GM12878 (cell line): ENCODE results near the gene DCC.

ENCODE experiments used
- CTCF ChIP-seq, 3 experiments: IDR thresholded peaks in 2 of 3; conservative IDR thresholded peaks in 1 of 3; 2 replicates each; pipeline ENCODE4 v1.5.1; 2011; ENCODE audit warnings: low read depth in 3 of 3, low read length in 3 of 3, mild to moderate bottlenecking in 3 of 3, control low read depth in 2 of 3, moderate library complexity in 2 of 3, inconsistent platforms in 1 of 3, mixed read lengths in 1 of 3; ENCODE audit not compliant: control insufficient read depth in 2 of 3, insufficient read depth in 1 of 3; ENCODE audit errors: extremely low read depth in 1 of 3
- EP300 ChIP-seq, 2 experiments: fragments of 150-350 bp in 1 of 2; IDR thresholded peaks; 2 replicates each; pipeline ENCODE4 v1.6.1; 2011 to 2012; ENCODE audit warnings: low read depth in 2 of 2, low read length in 2 of 2, borderline replicate concordance in 1 of 2, improper control_type of control experiment in 1 of 2, inconsistent platforms in 1 of 2; ENCODE audit not compliant: control insufficient read depth in 1 of 2
- JUND ChIP-seq: IDR thresholded peaks from 2 replicates; pipeline ENCODE4 v1.6.1; 2012; ENCODE audit warnings: low read depth, mild to moderate bottlenecking, low read length, improper control_type of control experiment, moderate library complexity
- NR2C2 ChIP-seq: IDR thresholded peaks from 2 replicates; pipeline ENCODE4 v1.6.1; 2011; ENCODE audit warnings: borderline replicate concordance, low read depth; ENCODE audit not compliant: control insufficient read depth, insufficient read length
- POLR2A ChIP-seq: IDR thresholded peaks from 2 replicates; pipeline ENCODE4 v1.6.1; 2011; ENCODE audit warnings: low read depth, mild to moderate bottlenecking, low read length
- SMAD1 ChIP-seq: fragments of 450-650 bp; IDR thresholded peaks from 2 replicates; pipeline ENCODE4 v1.6.1; 2018; ENCODE audit warnings: mild to moderate bottlenecking, low read depth; ENCODE audit not compliant: partially characterized antibody
- SRF ChIP-seq, 2 experiments: IDR thresholded peaks; 2 replicates each; pipeline ENCODE4 v1.6.1; 2011; ENCODE audit warnings: low read depth in 2 of 2, low read length in 2 of 2, mild to moderate bottlenecking in 1 of 2, moderate library complexity in 1 of 2
- ZNF24 ChIP-seq: fragments of 450-650 bp; IDR thresholded peaks from 2 replicates; pipeline ENCODE4 v1.6.1; 2017; ENCODE audit warnings: antibody characterized with exemption, mild to moderate bottlenecking
- ZNF274 ChIP-seq: IDR thresholded peaks from one replicate; pipeline ENCODE4 v1.8.0; 2011; ENCODE audit not compliant: insufficient read length, insufficient read depth
- ZNF592 ChIP-seq: fragments of 450-650 bp; IDR thresholded peaks from 2 replicates; pipeline ENCODE4 v1.6.1; 2017; ENCODE audit warnings: mild to moderate bottlenecking, moderate library complexity

GRCh38 chr18:53360501-53361443 is 1020.8 kb downstream of the DCC start:
- TF ChIP-seq ZNF274, result no peak
- no peak for TF ChIP-seq JUND
- no peak for TF ChIP-seq SMAD1
- TF ChIP-seq EP300 (IDR thresholded peaks at IDR 0.05; ENCODE audit: borderline replicate concordance in 1 of 2, control insufficient read depth in 1 of 2, low read depth in 2 of 2, low read length in 2 of 2), result no peak
- TF ChIP-seq POLR2A, result no peak
- no peak for TF ChIP-seq ZNF592
- no peak for TF ChIP-seq CTCF (IDR thresholded peaks at IDR 0.05 in 2 of 3, conservative IDR thresholded peaks at IDR 0.05 in 1 of 3; ENCODE audit: control insufficient read depth in 2 of 3, extremely low read depth in 1 of 3, insufficient read depth in 1 of 3, low read depth in 3 of 3, low read length in 3 of 3)
- no peak for TF ChIP-seq ZNF24
- no peak for TF ChIP-seq NR2C2
- no peak for TF ChIP-seq SRF (IDR thresholded peaks at IDR 0.05; ENCODE audit: low read depth in 2 of 2, low read length in 2 of 2)
